Caco-2 (cell line): ENCODE measurements around the gene NKRF. TPM values are rescaled to one million over a fixed set of nuclear protein-coding genes. Genes with fewer than 3 reads are reported as not detected.
A peak's percentile ranks its signal among the peaks of the same experiment; 100 is the strongest.

Experiments
- BruUV-seq: library from RNA; stranded (reverse); fragments of 400-500 nt; replicated peaks from 2 replicates; lab custom pipeline; 2021; lab: Mats Ljungman, UMichigan
- CTCF ChIA-PET: fragments of 300-600 bp; sonication (Branson Sonifier 250); formaldehyde crosslinking; loops from one replicate; lab custom pipeline; 2022; ENCODE audit warnings: antibody characterized with exemption; lab: Charles Lee
- POLR2A ChIA-PET: fragments of 300-600 bp; sonication (Branson Sonifier 250); formaldehyde crosslinking; loops from one replicate; lab custom pipeline; 2022; ENCODE audit warnings: antibody characterized with exemption; lab: Charles Lee
- DNase-seq, 2 experiments: peaks; one replicate each; pipeline versions ENCODE4 v3.0.0 to v3.0.0-alpha.2; 2020 to 2022
- H3K27me3 ChIP-seq: replicated peaks from 2 replicates; pipeline ENCODE4 v1.6.0; 2011; ENCODE audit warnings: low read length; ENCODE audit not compliant: control insufficient read depth, insufficient read depth
- H3K36me3 ChIP-seq: 2 replicates; pipeline ENCODE4 v1.5.1; 2011; ENCODE audit warnings: low read length; ENCODE audit not compliant: control insufficient read depth, insufficient read depth
- H3K4me1 ChIP-seq: fragments of 250-450 bp; sonication (Bioruptor Pico); 2 replicates; pipeline ENCODE4 v1.5.1; 2020; ENCODE audit warnings: mild to moderate bottlenecking
- H3K4me3 ChIP-seq: 2 replicates; pipeline ENCODE4 v1.5.1; 2011; ENCODE audit warnings: low read depth, mild to moderate bottlenecking, control low read depth, low read length
- H3K9me3 ChIP-seq: fragments of 250-450 bp; sonication (Bioruptor Pico); 2 replicates; pipeline ENCODE4 v1.5.1; 2020; ENCODE audit warnings: mild to moderate bottlenecking, moderate library complexity
- H3K27ac Mint-ChIP-seq: one replicate; pipeline ENCODE4 v1.8.0; 2022; ENCODE audit warnings: mixed read lengths; ENCODE audit not compliant: unreplicated experiment
- H3K27me3 Mint-ChIP-seq: one replicate; pipeline ENCODE4 v1.8.0; 2022; ENCODE audit warnings: mixed read lengths; ENCODE audit not compliant: insufficient read depth, unreplicated experiment
- H3K36me3 Mint-ChIP-seq: one replicate; pipeline ENCODE4 v1.8.0; 2022; ENCODE audit warnings: mild to moderate bottlenecking, mixed read lengths; ENCODE audit not compliant: insufficient read depth, unreplicated experiment
- H3K4me1 Mint-ChIP-seq: one replicate; pipeline ENCODE4 v1.8.0; 2022; ENCODE audit warnings: low read depth, mixed read lengths; ENCODE audit not compliant: unreplicated experiment
- H3K4me3 Mint-ChIP-seq: one replicate; pipeline ENCODE4 v1.8.0; 2022; ENCODE audit warnings: mild to moderate bottlenecking, moderate library complexity, mixed read lengths; ENCODE audit not compliant: unreplicated experiment
- H3K9me3 Mint-ChIP-seq: one replicate; pipeline ENCODE4 v1.8.0; 2022; ENCODE audit warnings: mixed read lengths; ENCODE audit not compliant: unreplicated experiment
- intact Hi-C: fragments of 100-400 bp; cut with micrococcal nuclease; formaldehyde crosslinking; loops from one replicate; pipeline ENCODE4 v1.10.0; 2022; ENCODE audit not compliant: unreplicated experiment
- microRNA-seq: library from miRNA; unstranded; fragments of <30 nt; microRNA quantifications from one replicate; pipeline ENCODE4 v1.2.0, GENCODE V29; 2022
- total RNA-seq: library from RNA; stranded (reverse); gene quantifications from 2 replicates; pipeline ENCODE4 v1.2.3, GENCODE V29; 2022
- TF ChIP-seq, protein P1 (sequence below), 2 experiments: fragments of 200-600 bp in 1 of 2; IDR thresholded peaks; 1 replicate in 1 of 2; 2 replicates in 1 of 2; pipeline versions ENCODE4 v1.5.1 to v1.8.0; 2011 to 2022; ENCODE audit warnings: antibody characterized with exemption in 1 of 2, control low read depth in 1 of 2, inconsistent platforms in 1 of 2, low read depth in 1 of 2, low read length in 1 of 2, mild to moderate bottlenecking in 1 of 2, moderate library complexity in 1 of 2; ENCODE audit not compliant: insufficient read depth in 1 of 2, severe bottlenecking in 1 of 2, unreplicated experiment in 1 of 2

Gene NKRF
- total RNA-seq, 1 experiment from 2014 or later: 14.4 TPM

DNA sequence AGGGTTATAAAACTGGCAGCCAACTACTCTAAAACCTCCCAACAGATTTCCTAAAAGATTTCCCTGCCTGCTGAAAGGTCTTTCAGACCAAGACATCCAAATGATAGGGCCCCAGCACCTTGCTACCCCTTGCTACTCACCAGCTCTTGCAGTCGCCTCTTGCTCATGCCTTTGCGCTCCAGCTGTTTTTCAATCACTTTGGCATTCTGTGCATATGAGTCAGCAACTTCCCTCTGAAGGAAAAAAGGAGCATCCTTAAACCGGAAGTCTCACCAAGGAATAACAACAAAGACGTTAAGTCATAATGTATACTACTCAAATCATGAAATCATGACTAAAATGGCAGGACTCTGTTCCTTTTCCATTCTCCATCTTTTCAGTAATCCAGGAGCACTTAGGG is 65.0 kb downstream of the NKRF start:
- no peak overlapping the region for H3K4me3 Mint-ChIP-seq
- DNase-seq: no peak
- Histone ChIP-seq H3K4me3 (no peak overlapping the region), H3K9me3 (no peaks in the 10 kb centered on the region), H3K4me1 (no peaks in the 10 kb centered on the region), H3K27me3 (no peaks in the 10 kb centered on the region), H3K36me3 (no peaks in the 10 kb centered on the region)
- H3K9me3 Mint-ChIP-seq: no peaks in the 10 kb centered on the region
- POLR2A ChIA-PET: no interaction called here
- no peaks in the 10 kb centered on the region for H3K27me3 Mint-ChIP-seq
- peaks cover 6% of the 10 kb centered on the region for H3K36me3 Mint-ChIP-seq
- CTCF ChIA-PET: no interaction called here
- H3K4me1 Mint-ChIP-seq: no peaks in the 10 kb centered on the region
- H3K27ac Mint-ChIP-seq: no peak overlapping the region
- TF ChIP-seq, protein P1, sequence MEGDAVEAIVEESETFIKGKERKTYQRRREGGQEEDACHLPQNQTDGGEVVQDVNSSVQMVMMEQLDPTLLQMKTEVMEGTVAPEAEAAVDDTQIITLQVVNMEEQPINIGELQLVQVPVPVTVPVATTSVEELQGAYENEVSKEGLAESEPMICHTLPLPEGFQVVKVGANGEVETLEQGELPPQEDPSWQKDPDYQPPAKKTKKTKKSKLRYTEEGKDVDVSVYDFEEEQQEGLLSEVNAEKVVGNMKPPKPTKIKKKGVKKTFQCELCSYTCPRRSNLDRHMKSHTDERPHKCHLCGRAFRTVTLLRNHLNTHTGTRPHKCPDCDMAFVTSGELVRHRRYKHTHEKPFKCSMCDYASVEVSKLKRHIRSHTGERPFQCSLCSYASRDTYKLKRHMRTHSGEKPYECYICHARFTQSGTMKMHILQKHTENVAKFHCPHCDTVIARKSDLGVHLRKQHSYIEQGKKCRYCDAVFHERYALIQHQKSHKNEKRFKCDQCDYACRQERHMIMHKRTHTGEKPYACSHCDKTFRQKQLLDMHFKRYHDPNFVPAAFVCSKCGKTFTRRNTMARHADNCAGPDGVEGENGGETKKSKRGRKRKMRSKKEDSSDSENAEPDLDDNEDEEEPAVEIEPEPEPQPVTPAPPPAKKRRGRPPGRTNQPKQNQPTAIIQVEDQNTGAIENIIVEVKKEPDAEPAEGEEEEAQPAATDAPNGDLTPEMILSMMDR (IDR thresholded peaks at IDR 0.05; ENCODE audit: insufficient read depth in 1 of 2, low read depth in 1 of 2, low read length in 1 of 2, severe bottlenecking in 1 of 2, unreplicated experiment in 1 of 2): no peak
- intact Hi-C loops: no loop called here
- no TSS peak for BruUV-seq

DNA sequence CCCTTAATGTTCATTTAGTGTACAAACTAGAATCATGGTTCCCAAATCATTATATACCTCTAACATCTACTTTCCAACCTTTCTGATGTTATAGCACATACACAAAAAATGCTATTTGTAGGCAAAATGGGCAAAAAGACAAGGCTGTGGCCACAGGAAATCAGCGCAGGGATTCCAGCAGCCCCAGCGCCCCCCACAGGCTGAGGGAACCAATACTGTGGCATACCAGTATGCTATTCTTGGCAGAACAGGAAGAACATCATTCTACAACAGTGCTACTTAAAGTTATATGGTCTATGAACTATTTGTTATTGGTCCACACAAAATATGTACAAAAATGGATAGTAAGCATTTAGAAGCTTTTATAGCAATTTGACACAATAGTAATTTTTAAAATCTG is 66.4 kb downstream of the NKRF start:
- Mint-ChIP-seq H3K27ac (no peak overlapping the region), H3K4me1 (no peaks in the 10 kb centered on the region), H3K36me3 (peaks cover 6% of the 10 kb centered on the region), H3K9me3 (no peaks in the 10 kb centered on the region), H3K4me3 (no peak overlapping the region), H3K27me3 (no peaks in the 10 kb centered on the region)
- CTCF ChIA-PET: no interaction called here
- H3K27me3 ChIP-seq: no peaks in the 10 kb centered on the region
- H3K4me1 ChIP-seq: no peaks in the 10 kb centered on the region
- no peaks in the 10 kb centered on the region for H3K36me3 ChIP-seq
- POLR2A ChIA-PET: no interaction called here
- no TSS peak for BruUV-seq
- intact Hi-C loops: no loop called here
- no peak for DNase-seq
- no peaks in the 10 kb centered on the region for H3K9me3 ChIP-seq
- no peak overlapping the region for H3K4me3 ChIP-seq
- TF ChIP-seq, protein P1 (IDR thresholded peaks at IDR 0.05; ENCODE audit: insufficient read depth in 1 of 2, low read depth in 1 of 2, low read length in 1 of 2, severe bottlenecking in 1 of 2, unreplicated experiment in 1 of 2): no peak

Small RNA genes lying within 50 kb of the gene (microRNA-seq; reads per million reads assigned to microRNA genes)
- gene MIR766: 9.8 reads per million, percentile 48 among the genes with 10 or more reads in this experiment

Other genes with a start within 250 kb of the NKRF start
- 13.4 and 14.4 TPM in 2 replicates for gene SLC25A43, start 207.1 kb downstream of the NKRF start, total RNA-seq
- 416 and 445 TPM in 2 replicates for gene SLC25A5, start 138.0 kb downstream of the NKRF start, total RNA-seq
- 22.7 and 29.2 TPM in 2 replicates for gene STEEP1, start 41.0 kb downstream of the NKRF start, total RNA-seq
- 49.6 and 52.9 TPM in 2 replicates for gene UBE2A, start 31.9 kb downstream of the NKRF start, total RNA-seq
- gene SEPTIN6, start 86.7 kb upstream of the NKRF start, total RNA-seq: 11.1 and 12.1 TPM in 2 replicates
- 2.0 and 2.2 TPM in 2 replicates for gene SOWAHD, start 152.2 kb upstream of the NKRF start, total RNA-seq
- 1,700 and 1,787 TPM in 2 replicates for gene RPL39, start 185.2 kb upstream of the NKRF start, total RNA-seq
- gene UPF3B, start 246.5 kb upstream of the NKRF start, total RNA-seq: 18.4 and 19.0 TPM in 2 replicates